NB4 (cell line): ENCODE measurements around the gene TMC7.

Experiments
- MYC ChIP-seq: IDR thresholded peaks from 2 replicates; pipeline ENCODE4 v1.6.1; 2011; ENCODE audit warnings: low read depth, low read length
- POLR2A ChIP-seq: IDR thresholded peaks from 2 replicates; pipeline ENCODE4 v1.6.1; 2011; ENCODE audit warnings: mild to moderate bottlenecking; ENCODE audit not compliant: insufficient read length; ENCODE audit errors: extremely low read depth
- TF ChIP-seq, protein P1 (sequence below): IDR thresholded peaks from one replicate; pipeline ENCODE4 v1.5.1; 2012; ENCODE audit warnings: low read depth, low read length

DNA sequence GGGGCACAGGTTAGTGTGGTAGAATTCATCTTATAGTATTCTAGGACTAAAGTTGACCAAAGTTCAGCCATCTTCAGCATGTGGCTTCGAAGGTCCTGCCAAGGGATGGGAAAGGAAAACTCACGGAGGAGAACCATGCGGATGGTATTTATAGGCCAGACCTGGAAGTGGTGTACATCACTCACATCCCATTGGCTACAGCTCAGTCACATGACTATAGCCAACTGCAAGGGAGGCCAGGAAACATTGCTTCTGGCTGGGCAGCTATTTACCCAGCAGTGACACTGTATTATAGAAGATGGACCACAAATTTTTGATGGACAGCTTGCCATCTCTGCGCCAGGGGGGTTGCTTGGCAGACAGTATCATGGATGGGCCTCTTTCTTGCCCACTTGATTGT is 48.0 kb downstream of the TMC7 start:
- TF ChIP-seq, protein P1, sequence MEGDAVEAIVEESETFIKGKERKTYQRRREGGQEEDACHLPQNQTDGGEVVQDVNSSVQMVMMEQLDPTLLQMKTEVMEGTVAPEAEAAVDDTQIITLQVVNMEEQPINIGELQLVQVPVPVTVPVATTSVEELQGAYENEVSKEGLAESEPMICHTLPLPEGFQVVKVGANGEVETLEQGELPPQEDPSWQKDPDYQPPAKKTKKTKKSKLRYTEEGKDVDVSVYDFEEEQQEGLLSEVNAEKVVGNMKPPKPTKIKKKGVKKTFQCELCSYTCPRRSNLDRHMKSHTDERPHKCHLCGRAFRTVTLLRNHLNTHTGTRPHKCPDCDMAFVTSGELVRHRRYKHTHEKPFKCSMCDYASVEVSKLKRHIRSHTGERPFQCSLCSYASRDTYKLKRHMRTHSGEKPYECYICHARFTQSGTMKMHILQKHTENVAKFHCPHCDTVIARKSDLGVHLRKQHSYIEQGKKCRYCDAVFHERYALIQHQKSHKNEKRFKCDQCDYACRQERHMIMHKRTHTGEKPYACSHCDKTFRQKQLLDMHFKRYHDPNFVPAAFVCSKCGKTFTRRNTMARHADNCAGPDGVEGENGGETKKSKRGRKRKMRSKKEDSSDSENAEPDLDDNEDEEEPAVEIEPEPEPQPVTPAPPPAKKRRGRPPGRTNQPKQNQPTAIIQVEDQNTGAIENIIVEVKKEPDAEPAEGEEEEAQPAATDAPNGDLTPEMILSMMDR, result no peak
- TF ChIP-seq POLR2A, result no peak
- no peak for TF ChIP-seq MYC
